ENCODE results near the gene AADAC. TPM values are rescaled to one million over a fixed set of nuclear protein-coding genes. Genes with fewer than 3 reads are reported as not detected.
A peak's percentile ranks its signal among the peaks of the same experiment; 100 is the strongest.

The AADAC gene
- polyA plus RNA-seq, 1 of the 3 experiments (the other 2 are of a cell fraction), result 1.2 TPM

DNA sequence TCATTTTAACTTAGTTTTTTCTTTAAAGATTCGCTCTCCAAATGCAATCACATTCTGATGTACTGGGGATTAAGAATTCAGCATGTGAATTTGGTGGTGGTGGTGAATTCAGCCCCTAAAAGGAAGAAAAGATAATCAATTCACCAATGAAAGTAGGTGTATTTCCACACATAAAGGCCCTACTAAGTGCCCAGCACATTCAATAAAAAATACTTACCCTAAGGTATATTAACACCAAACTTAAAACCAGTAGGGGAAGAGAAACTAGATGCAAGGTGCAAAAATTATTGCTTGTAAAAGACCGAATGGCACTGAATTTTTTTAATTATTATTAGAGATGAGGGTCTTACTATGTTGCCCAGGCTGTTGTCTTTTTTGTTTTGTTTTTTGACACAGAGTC lies 42.7 kb downstream of the AADAC start (continued):
- TF ChIP-seq, protein P1, sequence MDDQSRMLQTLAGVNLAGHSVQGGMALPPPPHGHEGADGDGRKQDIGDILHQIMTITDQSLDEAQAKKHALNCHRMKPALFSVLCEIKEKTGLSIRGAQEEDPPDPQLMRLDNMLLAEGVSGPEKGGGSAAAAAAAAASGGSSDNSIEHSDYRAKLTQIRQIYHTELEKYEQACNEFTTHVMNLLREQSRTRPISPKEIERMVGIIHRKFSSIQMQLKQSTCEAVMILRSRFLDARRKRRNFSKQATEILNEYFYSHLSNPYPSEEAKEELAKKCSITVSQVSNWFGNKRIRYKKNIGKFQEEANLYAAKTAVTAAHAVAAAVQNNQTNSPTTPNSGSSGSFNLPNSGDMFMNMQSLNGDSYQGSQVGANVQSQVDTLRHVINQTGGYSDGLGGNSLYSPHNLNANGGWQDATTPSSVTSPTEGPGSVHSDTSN (IDR thresholded peaks at IDR 0.05), result no peak
- TF ChIP-seq FOSL2 (IDR thresholded peaks at IDR 0.05; ENCODE audit: borderline replicate concordance, low read depth), result no peak
- TF ChIP-seq, protein P2, sequence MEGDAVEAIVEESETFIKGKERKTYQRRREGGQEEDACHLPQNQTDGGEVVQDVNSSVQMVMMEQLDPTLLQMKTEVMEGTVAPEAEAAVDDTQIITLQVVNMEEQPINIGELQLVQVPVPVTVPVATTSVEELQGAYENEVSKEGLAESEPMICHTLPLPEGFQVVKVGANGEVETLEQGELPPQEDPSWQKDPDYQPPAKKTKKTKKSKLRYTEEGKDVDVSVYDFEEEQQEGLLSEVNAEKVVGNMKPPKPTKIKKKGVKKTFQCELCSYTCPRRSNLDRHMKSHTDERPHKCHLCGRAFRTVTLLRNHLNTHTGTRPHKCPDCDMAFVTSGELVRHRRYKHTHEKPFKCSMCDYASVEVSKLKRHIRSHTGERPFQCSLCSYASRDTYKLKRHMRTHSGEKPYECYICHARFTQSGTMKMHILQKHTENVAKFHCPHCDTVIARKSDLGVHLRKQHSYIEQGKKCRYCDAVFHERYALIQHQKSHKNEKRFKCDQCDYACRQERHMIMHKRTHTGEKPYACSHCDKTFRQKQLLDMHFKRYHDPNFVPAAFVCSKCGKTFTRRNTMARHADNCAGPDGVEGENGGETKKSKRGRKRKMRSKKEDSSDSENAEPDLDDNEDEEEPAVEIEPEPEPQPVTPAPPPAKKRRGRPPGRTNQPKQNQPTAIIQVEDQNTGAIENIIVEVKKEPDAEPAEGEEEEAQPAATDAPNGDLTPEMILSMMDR (IDR thresholded peaks at IDR 0.05), result no peak
- TF ChIP-seq, protein P3, sequence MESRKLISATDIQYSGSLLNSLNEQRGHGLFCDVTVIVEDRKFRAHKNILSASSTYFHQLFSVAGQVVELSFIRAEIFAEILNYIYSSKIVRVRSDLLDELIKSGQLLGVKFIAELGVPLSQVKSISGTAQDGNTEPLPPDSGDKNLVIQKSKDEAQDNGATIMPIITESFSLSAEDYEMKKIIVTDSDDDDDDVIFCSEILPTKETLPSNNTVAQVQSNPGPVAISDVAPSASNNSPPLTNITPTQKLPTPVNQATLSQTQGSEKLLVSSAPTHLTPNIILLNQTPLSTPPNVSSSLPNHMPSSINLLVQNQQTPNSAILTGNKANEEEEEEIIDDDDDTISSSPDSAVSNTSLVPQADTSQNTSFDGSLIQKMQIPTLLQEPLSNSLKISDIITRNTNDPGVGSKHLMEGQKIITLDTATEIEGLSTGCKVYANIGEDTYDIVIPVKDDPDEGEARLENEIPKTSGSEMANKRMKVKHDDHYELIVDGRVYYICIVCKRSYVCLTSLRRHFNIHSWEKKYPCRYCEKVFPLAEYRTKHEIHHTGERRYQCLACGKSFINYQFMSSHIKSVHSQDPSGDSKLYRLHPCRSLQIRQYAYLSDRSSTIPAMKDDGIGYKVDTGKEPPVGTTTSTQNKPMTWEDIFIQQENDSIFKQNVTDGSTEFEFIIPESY (IDR thresholded peaks at IDR 0.05; ENCODE audit: borderline replicate concordance, low read depth), result no peak
- TF ChIP-seq, protein P4, sequence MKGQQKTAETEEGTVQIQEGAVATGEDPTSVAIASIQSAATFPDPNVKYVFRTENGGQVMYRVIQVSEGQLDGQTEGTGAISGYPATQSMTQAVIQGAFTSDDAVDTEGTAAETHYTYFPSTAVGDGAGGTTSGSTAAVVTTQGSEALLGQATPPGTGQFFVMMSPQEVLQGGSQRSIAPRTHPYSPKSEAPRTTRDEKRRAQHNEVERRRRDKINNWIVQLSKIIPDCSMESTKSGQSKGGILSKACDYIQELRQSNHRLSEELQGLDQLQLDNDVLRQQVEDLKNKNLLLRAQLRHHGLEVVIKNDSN (IDR thresholded peaks at IDR 0.05; ENCODE audit: borderline replicate concordance, low read depth), result no peak

DNA sequence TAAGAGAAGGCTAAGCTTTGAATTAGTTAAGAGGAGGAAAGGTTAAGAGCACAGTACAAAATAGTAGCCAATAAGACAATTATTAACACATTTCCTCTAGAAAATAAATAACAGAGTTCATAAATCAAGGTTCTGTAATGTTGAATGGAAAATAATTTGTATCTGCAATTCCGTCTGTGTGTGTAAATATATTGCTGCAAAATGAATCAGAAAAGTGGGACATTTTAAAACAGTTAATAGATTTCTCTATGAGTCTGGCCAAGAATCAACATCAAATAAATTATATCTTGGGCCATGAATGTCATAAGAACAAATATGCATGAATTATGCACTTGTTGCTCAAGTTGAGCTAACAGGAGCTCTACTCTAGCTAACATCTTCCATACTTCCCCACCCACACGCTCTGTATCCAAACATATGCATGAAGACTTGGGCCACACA lies 45.3 kb downstream of the AADAC start:
- CTCF ChIA-PET, result no interaction called here
- H3K4me2 ChIP-seq, result no peak overlapping the region
- peaks cover 15% of the 10 kb centered on the region for H3F3A ChIP-seq (replicated peaks; ENCODE audit: insufficient read depth)
- no peaks in the 10 kb centered on the region for H3K9me2 ChIP-seq
- DNase-seq, result no peak
- no peak for TF ChIP-seq TAF1 (IDR thresholded peaks at IDR 0.05; ENCODE audit: borderline replicate concordance, low read depth, low read length)
- TF ChIP-seq, protein P5, sequence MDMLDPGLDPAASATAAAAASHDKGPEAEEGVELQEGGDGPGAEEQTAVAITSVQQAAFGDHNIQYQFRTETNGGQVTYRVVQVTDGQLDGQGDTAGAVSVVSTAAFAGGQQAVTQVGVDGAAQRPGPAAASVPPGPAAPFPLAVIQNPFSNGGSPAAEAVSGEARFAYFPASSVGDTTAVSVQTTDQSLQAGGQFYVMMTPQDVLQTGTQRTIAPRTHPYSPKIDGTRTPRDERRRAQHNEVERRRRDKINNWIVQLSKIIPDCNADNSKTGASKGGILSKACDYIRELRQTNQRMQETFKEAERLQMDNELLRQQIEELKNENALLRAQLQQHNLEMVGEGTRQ (IDR thresholded peaks at IDR 0.05; ENCODE audit: borderline replicate concordance, low read depth, low read length), result no peak
- no peak for TF ChIP-seq RAD21 (IDR thresholded peaks at IDR 0.05; ENCODE audit: low read length)
- TF ChIP-seq EZH2phosphoT487 (IDR thresholded peaks at IDR 0.05; ENCODE audit: borderline replicate concordance, low read depth), result no peak
- TF ChIP-seq NFIC (IDR thresholded peaks at IDR 0.05; ENCODE audit: borderline replicate concordance), result no peak
- H3K36me3 ChIP-seq (replicated peaks in 1 of 2; ENCODE audit: control insufficient read depth in 1 of 2, insufficient read depth in 2 of 2, low read length in 1 of 2), result peaks cover 0 to 35% of the 10 kb centered on the region in 2 experiments
- 31% methylated on average over 2 of the region's 2 CpGs for WGBS (ENCODE audit: low lambda C conversion rate)
- H3K9me3 ChIP-seq, result no peaks in the 10 kb centered on the region
- no peaks in the 10 kb centered on the region for H4K20me1 ChIP-seq (ENCODE audit: insufficient read depth)
- no peak overlapping the region for H3K9ac ChIP-seq
- no peaks in the 10 kb centered on the region for H3K27me3 ChIP-seq (ENCODE audit: insufficient read depth)
- H3K27ac ChIP-seq (ENCODE audit: low read depth in 2 of 2, low read length in 1 of 2), result peak overlapping the region; percentile 18 to 82; a peak in 3 of 4 replicates
- H3K79me2 ChIP-seq (ENCODE audit: insufficient read depth), result peaks cover 50% of the 10 kb centered on the region
- no peak overlapping the region for H3K4me3 ChIP-seq (ENCODE audit: low read depth in 2 of 2, low read length in 1 of 2)
- no peak overlapping the region for H2AFZ ChIP-seq (ENCODE audit: low read depth)
- peaks cover 0 to 15% of the 10 kb centered on the region in 2 experiments; a peak in 2 of 4 replicates for H3K4me1 ChIP-seq (ENCODE audit: control insufficient read depth in 1 of 2, insufficient read depth in 2 of 2, low read depth in 1 of 2, low read length in 1 of 2)
- POLR2A ChIA-PET, result no interaction called here

Measured in SK-N-SH (cell line).